Measurements from ENCODE around the gene ALOX12. TPM values are rescaled to one million over a fixed set of nuclear protein-coding genes. Genes with fewer than 3 reads are reported as not detected.

Gene ALOX12
- total RNA-seq, 1 donor from 2014 or later, result not detected

DNA sequence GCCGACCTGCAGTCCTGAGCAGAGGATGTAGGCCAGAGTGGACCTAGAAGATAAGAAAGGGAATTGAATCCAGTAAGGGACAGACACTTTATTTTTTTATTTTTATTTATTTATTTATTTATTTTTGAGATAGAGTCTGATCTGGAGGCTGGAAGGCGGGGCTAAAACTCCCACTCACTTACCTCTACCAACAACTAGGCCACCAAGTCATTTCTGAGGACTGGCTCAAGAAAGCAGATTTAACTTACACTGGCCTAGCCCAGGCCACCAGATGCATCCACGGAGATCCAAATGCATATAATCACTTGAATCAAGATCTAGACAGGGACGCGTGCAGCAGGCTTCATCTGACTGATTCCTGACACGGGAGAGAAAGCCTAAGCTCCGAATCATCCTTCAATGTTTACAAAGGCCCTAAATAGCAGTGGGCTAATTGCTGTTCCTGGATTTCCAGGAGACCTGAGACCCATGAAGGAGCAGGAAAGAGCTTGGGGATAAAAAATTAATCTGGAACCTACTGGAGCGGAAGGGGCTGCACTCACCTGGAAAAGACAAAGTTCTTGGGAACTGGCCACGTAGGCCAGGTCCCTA lies 1.1 kb upstream of the ALOX12 start:
- peaks cover 1% of the 10 kb centered on the region for H3K9me3 Mint-ChIP-seq (ENCODE audit: unreplicated experiment)
- H3K27me3 Mint-ChIP-seq (ENCODE audit: unreplicated experiment), result peaks cover 14% of the 10 kb centered on the region
- no peaks in the 10 kb centered on the region for H3K4me1 Mint-ChIP-seq (ENCODE audit: low read depth, unreplicated experiment)
- no peak overlapping the region for H3K27ac Mint-ChIP-seq (ENCODE audit: unreplicated experiment)
- TF ChIP-seq, protein P1, sequence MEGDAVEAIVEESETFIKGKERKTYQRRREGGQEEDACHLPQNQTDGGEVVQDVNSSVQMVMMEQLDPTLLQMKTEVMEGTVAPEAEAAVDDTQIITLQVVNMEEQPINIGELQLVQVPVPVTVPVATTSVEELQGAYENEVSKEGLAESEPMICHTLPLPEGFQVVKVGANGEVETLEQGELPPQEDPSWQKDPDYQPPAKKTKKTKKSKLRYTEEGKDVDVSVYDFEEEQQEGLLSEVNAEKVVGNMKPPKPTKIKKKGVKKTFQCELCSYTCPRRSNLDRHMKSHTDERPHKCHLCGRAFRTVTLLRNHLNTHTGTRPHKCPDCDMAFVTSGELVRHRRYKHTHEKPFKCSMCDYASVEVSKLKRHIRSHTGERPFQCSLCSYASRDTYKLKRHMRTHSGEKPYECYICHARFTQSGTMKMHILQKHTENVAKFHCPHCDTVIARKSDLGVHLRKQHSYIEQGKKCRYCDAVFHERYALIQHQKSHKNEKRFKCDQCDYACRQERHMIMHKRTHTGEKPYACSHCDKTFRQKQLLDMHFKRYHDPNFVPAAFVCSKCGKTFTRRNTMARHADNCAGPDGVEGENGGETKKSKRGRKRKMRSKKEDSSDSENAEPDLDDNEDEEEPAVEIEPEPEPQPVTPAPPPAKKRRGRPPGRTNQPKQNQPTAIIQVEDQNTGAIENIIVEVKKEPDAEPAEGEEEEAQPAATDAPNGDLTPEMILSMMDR (IDR thresholded peaks at IDR 0.05; ENCODE audit: partially characterized antibody, unreplicated experiment), result no peak
- H3K36me3 Mint-ChIP-seq (ENCODE audit: unreplicated experiment), result peaks cover 11% of the 10 kb centered on the region
- DNase-seq, result no peak
- peak overlapping the region; percentile 50 for H3K4me3 Mint-ChIP-seq (ENCODE audit: unreplicated experiment)

GRCh38 chr17:6996256-6997011 lies 585 bp downstream of the ALOX12 start:
- Mint-ChIP-seq H3K4me3 (ENCODE audit: unreplicated experiment) (no peak overlapping the region), H3K27ac (ENCODE audit: unreplicated experiment) (no peak overlapping the region), H3K36me3 (ENCODE audit: unreplicated experiment) (peaks cover 14% of the 10 kb centered on the region), H3K27me3 (ENCODE audit: unreplicated experiment) (peaks cover 9% of the 10 kb centered on the region), H3K4me1 (ENCODE audit: low read depth, unreplicated experiment) (no peaks in the 10 kb centered on the region), H3K9me3 (ENCODE audit: unreplicated experiment) (no peaks in the 10 kb centered on the region)
- TF ChIP-seq, protein P1 (IDR thresholded peaks at IDR 0.05; ENCODE audit: partially characterized antibody, unreplicated experiment), result no peak
- DNase-seq, result no peak

GRCh38 chr17:6997171-6997570 lies 1.3 kb downstream of the ALOX12 start:
- peaks cover 9% of the 10 kb centered on the region for H3K27me3 Mint-ChIP-seq (ENCODE audit: unreplicated experiment)
- TF ChIP-seq, protein P1 (IDR thresholded peaks at IDR 0.05; ENCODE audit: partially characterized antibody, unreplicated experiment), result no peak
- DNase-seq, result no peak
- no peak overlapping the region for H3K27ac Mint-ChIP-seq (ENCODE audit: unreplicated experiment)
- peak overlapping the region; percentile 53 for H3K4me3 Mint-ChIP-seq (ENCODE audit: unreplicated experiment)
- H3K36me3 Mint-ChIP-seq (ENCODE audit: unreplicated experiment), result peaks cover 16% of the 10 kb centered on the region
- H3K9me3 Mint-ChIP-seq (ENCODE audit: unreplicated experiment), result no peaks in the 10 kb centered on the region
- H3K4me1 Mint-ChIP-seq (ENCODE audit: low read depth, unreplicated experiment), result no peaks in the 10 kb centered on the region

- Mint-ChIP-seq H3K36me3 (ENCODE audit: unreplicated experiment) (peaks cover 16% of the 10 kb centered on the region), H3K4me1 (ENCODE audit: low read depth, unreplicated experiment) (no peaks in the 10 kb centered on the region), H3K9me3 (ENCODE audit: unreplicated experiment) (no peaks in the 10 kb centered on the region), H3K27me3 (ENCODE audit: unreplicated experiment) (peaks cover 9% of the 10 kb centered on the region), H3K4me3 (ENCODE audit: unreplicated experiment) (peak overlapping the region; percentile 37), H3K27ac (ENCODE audit: unreplicated experiment) (no peak overlapping the region)
- DNase-seq, result no peak
- TF ChIP-seq, protein P1 (IDR thresholded peaks at IDR 0.05; ENCODE audit: partially characterized antibody, unreplicated experiment), result no peak
Observed at GRCh38 chr17:6998855-6999508, 3.1 kb downstream of the ALOX12 start.
